ENCODE data around the gene MCF2L2.

- no peak for TF ChIP-seq SIN3A (IDR thresholded peaks at IDR 0.05; ENCODE audit: borderline replicate concordance, insufficient read depth, low read length)
- no peak for TF ChIP-seq FOXP2 (optimal IDR thresholded peaks at IDR 0.05; ENCODE audit: borderline replicate concordance, extremely low read depth, extremely low read length, insufficient read depth)
- TF ChIP-seq TAF1 (IDR thresholded peaks at IDR 0.05; ENCODE audit: borderline replicate concordance, insufficient read depth, low read length) = no peak
- TF ChIP-seq POLR2AphosphoS5 (IDR thresholded peaks at IDR 0.05; ENCODE audit: low read depth, low read length) = no peak
Measured at GRCh38 chr3:183284570-183284969, 143.8 kb downstream of the MCF2L2 start.

All from PFSK-1 (cell line).